Stimulated activated CD8-positive, alpha-beta memory T cell treated with anti-CD3 and anti-CD28 coated beads, Interleukin-7, amount 100 ng/mL, for 4 hours (primary cell): ENCODE measurements around the gene HS1BP3.

Experiments
- DNase-seq, 2 donors: peaks; one replicate each; pipeline ENCODE4 v3.0.0-alpha.2; 2020; ENCODE audit warnings: low read depth in 2 of 2

HS1BP3 gene

DNA sequence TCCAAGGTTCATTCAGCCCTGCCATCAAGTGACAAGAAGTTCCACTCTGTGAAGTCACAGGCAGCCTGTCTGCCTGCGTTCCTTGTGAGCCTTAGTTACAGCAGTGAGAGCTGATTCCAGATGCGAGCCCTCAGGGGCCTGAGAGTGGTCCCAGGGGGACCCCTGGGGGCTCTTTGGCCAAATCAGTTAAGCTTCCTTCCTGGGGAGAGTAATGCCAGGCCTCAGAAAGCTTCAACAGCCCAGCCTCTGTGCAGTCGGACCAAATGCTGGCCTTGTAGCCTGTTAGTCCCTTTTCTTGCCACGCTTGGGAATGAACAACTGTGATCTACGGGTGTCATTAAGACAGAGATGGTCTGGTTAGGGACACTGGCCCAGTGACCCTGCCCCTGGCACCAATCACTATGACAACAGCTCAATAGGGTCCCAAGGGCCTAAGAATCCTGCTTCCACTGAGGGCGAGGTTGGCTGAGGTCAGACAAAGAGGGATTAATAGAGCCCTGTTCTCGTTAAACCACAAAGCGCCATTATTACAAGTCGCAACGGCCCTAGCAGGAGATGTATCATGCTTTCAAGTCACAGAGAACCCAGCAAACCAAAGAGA, 50.9 kb downstream of the HS1BP3 start:
- no peak for DNase-seq

DNA sequence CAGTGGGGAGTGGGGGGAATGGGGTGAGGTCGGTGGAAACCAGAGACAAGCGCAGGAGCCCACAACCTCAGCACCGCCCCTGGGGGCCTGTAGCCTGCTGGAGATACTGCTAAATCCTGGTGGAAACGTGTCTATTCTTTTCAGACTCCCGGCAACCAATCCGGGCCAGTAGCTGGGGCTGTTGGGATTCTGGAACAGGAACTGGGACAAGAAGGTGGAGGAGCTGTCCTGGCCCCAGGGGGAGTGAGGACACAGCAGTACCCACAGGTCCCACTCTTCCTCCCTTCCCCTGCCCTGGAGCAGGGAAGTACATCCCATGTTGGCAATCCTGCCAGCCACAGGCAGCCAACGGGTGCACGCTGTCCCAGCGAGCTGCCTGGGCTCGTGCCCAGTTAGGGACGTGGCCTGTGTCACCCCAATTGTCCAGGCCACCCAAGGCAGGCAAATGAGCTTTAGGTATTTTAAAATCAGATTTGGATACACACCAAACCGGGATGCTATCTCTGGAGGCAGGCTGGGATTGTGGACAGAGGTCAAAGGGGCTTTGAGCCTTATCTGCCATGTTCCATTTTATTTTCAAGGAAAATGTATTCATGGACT, 51.8 kb downstream of the HS1BP3 start:
- no peak for DNase-seq

- no peak for DNase-seq
Observed at GRCh38 chr2:20597860-20598183, 53.1 kb downstream of the HS1BP3 start.

DNA sequence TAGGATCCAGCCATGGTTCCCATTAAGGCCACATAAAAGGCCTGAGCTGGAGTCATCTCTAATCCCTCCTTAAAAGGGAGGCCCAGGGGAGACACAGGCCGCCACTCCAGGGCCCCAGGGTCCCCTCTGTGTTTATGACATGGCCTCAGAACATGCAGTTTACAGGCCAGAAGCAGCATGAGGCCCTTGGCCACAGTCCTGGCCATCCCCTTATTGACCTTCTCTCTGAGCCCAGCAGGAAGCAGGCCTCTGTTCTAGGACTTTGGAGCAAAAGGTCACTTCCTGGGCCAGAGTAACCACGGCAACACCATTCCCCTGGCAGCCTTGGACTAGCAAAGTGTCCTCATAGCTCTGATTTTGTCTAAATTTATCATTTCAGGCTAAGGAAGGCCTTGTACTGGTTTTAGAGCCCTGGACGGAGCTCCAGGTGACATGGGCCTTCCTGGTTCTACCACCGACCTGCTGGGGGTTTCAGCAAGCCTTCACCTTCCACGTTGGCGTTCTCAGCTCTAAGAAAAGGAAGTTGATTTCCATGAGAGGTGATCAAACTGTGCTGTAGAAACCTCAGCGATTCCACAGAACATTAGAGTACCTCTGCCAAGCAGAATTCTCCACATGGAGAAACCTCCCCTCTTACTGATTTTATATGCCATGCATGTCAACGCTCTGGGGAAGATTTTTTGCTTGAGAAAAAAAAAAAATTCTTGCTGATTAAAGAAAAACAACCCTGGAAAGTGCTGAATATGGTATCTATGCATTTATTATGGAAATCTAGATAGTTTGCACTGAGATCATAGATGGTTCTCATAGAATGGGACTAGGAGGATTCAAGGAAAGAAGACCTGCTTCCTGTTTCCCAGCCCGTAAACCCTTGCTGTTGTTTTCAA, 53.7 kb downstream of the HS1BP3 start:
- no peak for DNase-seq

DNA sequence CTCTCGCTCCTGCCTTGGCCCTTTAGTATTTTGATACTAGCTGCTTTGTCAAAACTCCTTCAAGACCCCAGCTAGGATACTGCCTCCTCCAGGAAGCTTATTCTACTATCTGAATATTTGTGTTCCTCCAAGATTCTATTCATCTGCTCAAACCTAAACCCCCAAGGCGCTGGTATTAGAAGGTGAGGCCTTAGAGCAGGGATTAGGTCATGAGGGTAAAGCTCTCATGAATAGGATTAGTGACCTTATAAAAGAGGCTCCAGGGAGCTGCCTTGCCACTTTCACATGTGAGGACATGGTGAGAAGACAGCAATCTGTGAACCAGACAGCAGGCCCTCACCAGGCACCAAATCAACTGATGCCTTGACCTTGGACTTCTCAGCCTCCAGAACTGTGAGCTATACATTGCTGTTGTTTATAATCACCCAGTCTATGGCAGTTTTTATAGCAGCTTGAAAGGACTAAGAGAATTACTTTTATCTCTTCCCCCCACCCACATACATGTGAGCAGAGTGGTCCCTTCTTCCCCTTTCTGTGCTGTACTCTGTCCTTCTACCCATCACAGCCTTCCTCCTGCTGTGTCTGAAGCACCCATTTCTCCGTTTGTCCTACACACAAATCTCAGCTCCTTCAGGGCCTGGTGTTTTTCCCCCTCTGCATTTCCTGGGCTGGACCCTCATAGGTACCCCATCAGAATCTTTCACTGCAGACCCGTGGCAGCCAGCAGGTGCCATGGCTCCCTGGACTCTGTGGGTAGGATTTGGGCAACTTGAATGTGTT, 54.5 kb downstream of the HS1BP3 start:
- no peak for DNase-seq

- DNase-seq: no peak
Observed at GRCh38 chr2:20595439-20596192, 55.3 kb downstream of the HS1BP3 start.

- no peak for DNase-seq
Observed at GRCh38 chr2:20594957-20595356, 55.9 kb downstream of the HS1BP3 start.

- DNase-seq: no peak
Observed at GRCh38 chr2:20594048-20594750, 56.7 kb downstream of the HS1BP3 start.

GRCh38 chr2:20593072-20594034, 57.5 kb downstream of the HS1BP3 start:
- no peak for DNase-seq

GRCh38 chr2:20592106-20593071, 58.5 kb downstream of the HS1BP3 start:
- DNase-seq: no peak

DNA sequence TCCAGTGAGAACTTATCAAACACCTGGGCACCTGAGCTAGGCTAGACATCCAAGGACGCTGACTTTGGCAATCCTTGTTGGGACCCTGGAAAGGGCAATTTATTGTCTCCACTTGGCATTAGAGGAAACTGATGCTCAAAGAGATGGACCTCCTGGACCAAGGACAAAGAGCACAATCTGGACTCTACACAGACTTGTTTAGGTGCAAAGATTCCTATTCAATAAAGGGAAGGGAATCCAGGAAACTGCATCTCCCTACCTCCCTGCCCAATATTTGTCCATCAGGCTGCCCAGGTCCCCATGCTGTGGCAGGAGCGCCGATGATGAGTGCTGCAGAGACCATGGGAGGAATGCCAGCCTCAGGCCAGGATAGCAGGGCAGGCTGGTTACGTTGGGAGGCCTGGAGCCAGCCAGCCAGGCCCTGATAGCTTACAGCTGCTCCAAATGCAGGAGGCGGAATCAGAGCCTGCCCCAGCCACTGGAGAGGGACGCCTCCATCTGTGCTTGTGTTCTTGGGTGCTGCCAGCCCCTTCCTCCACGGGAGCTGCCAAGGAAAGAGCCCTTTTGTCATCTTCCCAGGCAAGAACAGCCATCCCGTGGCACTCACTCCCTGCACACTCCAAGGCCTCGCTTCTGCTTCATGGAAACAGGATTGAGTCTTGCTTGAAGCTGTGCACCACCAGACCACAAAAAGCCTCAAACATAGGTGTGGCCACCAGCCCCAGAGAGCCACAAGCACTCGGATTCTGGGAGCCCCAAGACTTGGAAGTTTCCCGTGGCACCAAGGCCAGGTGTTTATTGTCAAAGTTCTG, 60.0 kb downstream of the HS1BP3 start:
- no peak for DNase-seq

DNA sequence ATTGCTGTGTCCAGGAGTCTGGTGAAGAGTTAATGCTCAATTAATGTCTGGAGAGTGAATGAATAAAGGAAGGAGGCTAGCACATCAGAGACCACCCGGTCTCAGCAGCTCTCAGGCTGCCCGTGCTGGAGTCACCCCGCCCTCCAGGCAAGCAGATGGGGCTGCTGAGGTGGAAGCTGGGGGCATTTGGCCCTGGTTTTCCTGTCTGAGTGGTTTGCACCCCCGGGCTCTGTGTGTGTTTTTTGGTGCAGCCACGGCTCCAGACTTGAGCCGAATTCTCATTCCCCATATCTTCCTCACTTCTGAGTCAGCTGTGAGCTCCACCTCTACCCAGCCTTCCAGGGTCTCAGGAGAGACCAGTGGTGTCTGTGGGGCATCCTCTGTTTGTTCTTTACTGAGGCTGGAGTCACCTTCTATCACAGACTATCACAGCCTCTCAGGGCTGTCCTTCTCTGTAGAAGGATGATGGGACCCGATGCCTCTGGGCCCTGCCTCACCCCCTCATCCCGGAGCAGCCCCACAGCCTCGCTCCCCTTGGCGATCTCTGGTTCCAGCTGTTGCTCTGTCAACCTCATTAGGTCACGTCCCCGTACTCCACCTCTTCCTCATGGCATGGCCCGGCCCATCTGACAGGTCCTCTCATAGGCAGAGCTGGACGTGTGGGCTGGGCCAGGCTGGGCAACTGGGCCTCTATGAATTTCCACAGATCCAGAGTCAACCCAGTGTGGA, 60.8 kb downstream of the HS1BP3 start:
- DNase-seq: no peak

- no peak for DNase-seq
Observed at GRCh38 chr2:20588918-20589871, 61.7 kb downstream of the HS1BP3 start.

DNA sequence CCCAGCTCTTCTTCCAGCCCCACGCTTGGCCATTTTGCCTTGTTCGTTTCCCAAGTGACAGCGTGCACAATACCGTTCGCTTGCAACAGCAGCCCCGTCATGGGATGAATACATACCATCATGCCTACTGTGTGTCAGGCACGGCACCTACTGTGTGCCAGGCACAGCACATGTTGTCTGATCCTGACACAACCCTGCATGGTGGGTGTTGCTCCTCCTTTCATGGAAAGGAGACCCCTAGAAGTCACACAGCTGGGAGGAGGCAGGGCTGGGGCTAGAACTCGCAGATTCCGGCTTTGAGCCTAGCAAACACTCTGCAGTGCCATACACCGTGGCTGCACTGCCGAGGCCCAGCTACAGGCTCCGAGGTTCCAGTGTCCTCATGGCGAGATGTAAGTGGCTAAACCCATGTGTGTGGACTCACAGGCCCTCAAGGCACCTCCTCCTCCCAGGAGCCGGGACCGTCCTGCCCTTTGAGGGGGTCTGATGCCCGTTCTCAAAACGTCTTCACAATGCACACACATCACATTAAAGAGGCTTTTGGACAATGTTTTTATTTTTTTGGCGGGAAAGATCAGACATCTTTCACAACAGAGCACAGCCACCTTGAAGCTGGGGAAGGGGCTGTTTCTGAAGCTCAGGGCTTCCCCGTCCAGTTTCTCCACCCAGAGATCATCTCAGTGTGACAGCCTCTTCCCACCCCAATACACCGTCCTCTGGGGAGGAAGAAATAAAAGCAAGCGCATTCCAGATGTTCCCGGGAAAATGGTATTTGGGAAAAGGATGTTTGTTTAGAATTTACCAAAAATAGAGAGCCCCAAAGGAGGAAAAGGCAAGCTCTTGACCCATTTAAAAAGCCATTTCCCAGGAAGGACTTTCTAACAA, 64.9 kb downstream of the HS1BP3 start:
- DNase-seq: no peak

DNA sequence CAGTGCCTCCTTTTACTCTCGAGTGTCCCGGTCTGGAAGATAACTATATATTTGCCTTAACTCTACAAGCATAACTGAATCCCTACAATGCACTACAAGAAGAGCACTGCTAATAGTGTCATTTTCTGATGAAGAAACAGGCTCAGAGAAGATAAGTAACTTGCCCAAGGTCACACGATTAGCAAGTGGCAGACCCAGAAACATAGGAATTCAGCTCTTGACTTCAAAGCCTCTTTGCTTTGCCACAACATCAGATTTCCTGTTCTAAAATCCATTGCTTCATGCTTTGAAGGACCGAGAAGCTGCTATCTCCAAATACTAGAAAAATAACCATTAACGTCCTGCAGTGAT, 65.6 kb downstream of the HS1BP3 start:
- DNase-seq: no peak
